Fibroblast of lung (primary cell): ENCODE results near the gene GPR176. TPM values are rescaled to one million over a fixed set of nuclear protein-coding genes. Genes with fewer than 3 reads are reported as not detected.

Experiments used
- DNase-seq, 2 donors: peaks; one replicate each; pipeline versions ENCODE4 v3.0.0 to v3.0.0-alpha.2; 2010; ENCODE audit warnings: low read depth in 2 of 2
- H2AFZ ChIP-seq: 2 replicates; pipeline ENCODE4 v1.5.1; 2012; ENCODE audit warnings: low read length, control low read depth, inconsistent platforms
- H3K27ac ChIP-seq: 2 replicates; pipeline ENCODE4 v1.5.1; 2011; ENCODE audit warnings: low read length, control low read depth; ENCODE audit not compliant: insufficient read depth
- H3K27me3 ChIP-seq: 2 replicates; pipeline ENCODE4 v1.5.1; 2011; ENCODE audit warnings: mild to moderate bottlenecking, low read length; ENCODE audit not compliant: control insufficient read depth, insufficient read depth
- H3K36me3 ChIP-seq: 2 replicates; pipeline ENCODE4 v1.5.1; 2011; ENCODE audit warnings: low read length; ENCODE audit not compliant: control insufficient read depth, insufficient read depth
- H3K4me1 ChIP-seq: 2 replicates; pipeline ENCODE4 v1.5.1; 2011; ENCODE audit warnings: low read length; ENCODE audit not compliant: control insufficient read depth, insufficient read depth; ENCODE audit errors: extremely low read depth
- H3K4me2 ChIP-seq: 2 replicates; pipeline ENCODE4 v1.5.1; 2011; ENCODE audit warnings: low read length, control low read depth; ENCODE audit not compliant: insufficient read depth; ENCODE audit errors: extremely low read depth
- H3K4me3 ChIP-seq, 4 experiments: fragments of 200-600 bp in 1 of 4; sonication (generic) in 1 of 4; replicated peaks in 1 of 4; 2 replicates each; pipeline ENCODE4 v1.5.1; 2011 to 2016; ENCODE audit warnings: low read length in 4 of 4, low read depth in 3 of 4, mild to moderate bottlenecking in 3 of 4, control low read depth in 2 of 4, inconsistent platforms in 1 of 4, mixed read lengths in 1 of 4; ENCODE audit not compliant: insufficient read depth in 1 of 4; ENCODE audit errors: control extremely low read depth in 1 of 4
- H3K79me2 ChIP-seq: 2 replicates; pipeline ENCODE4 v1.5.1; 2012; ENCODE audit warnings: mild to moderate bottlenecking, low read length, inconsistent platforms; ENCODE audit not compliant: control insufficient read depth, insufficient read depth
- H3K9ac ChIP-seq: 2 replicates; pipeline ENCODE4 v1.5.1; 2011; ENCODE audit warnings: mild to moderate bottlenecking, low read length, control low read depth; ENCODE audit not compliant: insufficient read depth
- H3K9me3 ChIP-seq: 2 replicates; pipeline ENCODE4 v1.5.1; 2012; ENCODE audit warnings: low read depth, low read length; ENCODE audit not compliant: control insufficient read depth, insufficient read depth
- H4K20me1 ChIP-seq: 2 replicates; pipeline ENCODE4 v1.5.1; 2011; ENCODE audit warnings: low read length; ENCODE audit not compliant: control insufficient read depth, insufficient read depth; ENCODE audit errors: extremely low read depth
- EZH2 ChIP-seq: IDR thresholded peaks from 2 replicates; pipeline ENCODE4 v1.5.1; 2012; ENCODE audit warnings: low read length, control low read depth, mild to moderate bottlenecking; ENCODE audit errors: missing control alignments
- polyA plus RNA-seq, 2 donors: library from polyadenylated mRNA; depleted of rRNA in 1 of 2; stranded (reverse) in 1 of 2; unstranded in 1 of 2; fragments of >200 nt; gene quantifications; 2 replicates each; pipeline ENCODE4 v1.2.1, GENCODE V29; 2011 to 2012; ENCODE audit warnings: missing spikeins in 1 of 2
- total RNA-seq: library from RNA; depleted of rRNA; stranded (reverse); fragments of >200 nt; gene quantifications from 2 replicates; pipeline ENCODE4 v1.2.1, GENCODE V29; 2014
- TF ChIP-seq, protein P1 (sequence below), 2 donors: IDR thresholded peaks in 1 of 2; conservative IDR thresholded peaks in 1 of 2; 1 replicate in 1 of 2; 2 replicates in 1 of 2; pipeline ENCODE4 v1.5.1; 2011 to 2012; ENCODE audit warnings: low read length in 2 of 2, control low read depth in 1 of 2, inconsistent platforms in 1 of 2, low read depth in 1 of 2, mild to moderate bottlenecking in 1 of 2

Gene GPR176
- total and polyA plus RNA-seq, 2 donors (not counting 1 experiment from before 2014, with no cell fraction given): 124 to 179 TPM

- Histone ChIP-seq H3K27ac (no peak overlapping the region), H3K27me3 (no peaks in the 10 kb centered on the region), H3K9ac (no peak overlapping the region), H3K4me1 (peaks cover 5% of the 10 kb centered on the region), H3K36me3 (peaks cover 2% of the 10 kb centered on the region), H3K4me2 (no peak overlapping the region), H3K4me3 (no peak overlapping the region), H2AFZ (no peak overlapping the region), H3K9me3 (no peaks in the 10 kb centered on the region), H3K79me2 (peaks cover 67% of the 10 kb centered on the region), H4K20me1 (no peaks in the 10 kb centered on the region)
- TF ChIP-seq, protein P1, sequence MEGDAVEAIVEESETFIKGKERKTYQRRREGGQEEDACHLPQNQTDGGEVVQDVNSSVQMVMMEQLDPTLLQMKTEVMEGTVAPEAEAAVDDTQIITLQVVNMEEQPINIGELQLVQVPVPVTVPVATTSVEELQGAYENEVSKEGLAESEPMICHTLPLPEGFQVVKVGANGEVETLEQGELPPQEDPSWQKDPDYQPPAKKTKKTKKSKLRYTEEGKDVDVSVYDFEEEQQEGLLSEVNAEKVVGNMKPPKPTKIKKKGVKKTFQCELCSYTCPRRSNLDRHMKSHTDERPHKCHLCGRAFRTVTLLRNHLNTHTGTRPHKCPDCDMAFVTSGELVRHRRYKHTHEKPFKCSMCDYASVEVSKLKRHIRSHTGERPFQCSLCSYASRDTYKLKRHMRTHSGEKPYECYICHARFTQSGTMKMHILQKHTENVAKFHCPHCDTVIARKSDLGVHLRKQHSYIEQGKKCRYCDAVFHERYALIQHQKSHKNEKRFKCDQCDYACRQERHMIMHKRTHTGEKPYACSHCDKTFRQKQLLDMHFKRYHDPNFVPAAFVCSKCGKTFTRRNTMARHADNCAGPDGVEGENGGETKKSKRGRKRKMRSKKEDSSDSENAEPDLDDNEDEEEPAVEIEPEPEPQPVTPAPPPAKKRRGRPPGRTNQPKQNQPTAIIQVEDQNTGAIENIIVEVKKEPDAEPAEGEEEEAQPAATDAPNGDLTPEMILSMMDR (conservative IDR thresholded peaks at IDR 0.05 in 1 of 2, IDR thresholded peaks at IDR 0.05 in 1 of 2; ENCODE audit: low read depth in 1 of 2, low read length in 2 of 2): no peak
- no peak for TF ChIP-seq EZH2
- no peak for DNase-seq
Observed at GRCh38 chr15:39888243-39888642, 31.8 kb downstream of the GPR176 start.

DNA sequence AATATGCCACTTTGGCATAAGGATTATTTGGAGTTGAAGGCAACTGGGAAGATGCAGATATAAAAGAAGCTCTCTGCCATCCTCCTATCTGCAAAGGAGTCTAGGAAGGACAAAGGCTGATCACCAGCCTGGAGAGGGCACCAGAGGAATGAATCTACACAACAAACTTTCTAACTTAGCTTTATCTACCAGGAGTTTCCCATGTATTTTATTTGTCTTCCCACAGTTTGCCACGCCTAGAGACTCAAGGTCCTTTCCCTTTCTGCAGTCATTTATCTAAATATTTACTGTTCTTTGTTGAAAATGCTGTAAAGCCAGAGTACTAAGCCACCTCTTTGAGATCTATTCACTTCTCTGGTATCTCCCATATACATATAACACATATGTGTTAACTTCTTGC is 32.2 kb downstream of the GPR176 start:
- Histone ChIP-seq H3K4me2 (no peak overlapping the region), H3K27ac (no peak overlapping the region)

GRCh38 chr15:39887211-39887610 is 32.9 kb downstream of the GPR176 start:
- H3K4me3 ChIP-seq: no peak overlapping the region
- H3K4me2 ChIP-seq: no peak overlapping the region
- no peaks in the 10 kb centered on the region for H4K20me1 ChIP-seq
- H3K4me1 ChIP-seq: peaks cover 5% of the 10 kb centered on the region
- H3K36me3 ChIP-seq: no peaks in the 10 kb centered on the region
- TF ChIP-seq EZH2: no peak
- TF ChIP-seq, protein P1 (conservative IDR thresholded peaks at IDR 0.05 in 1 of 2, IDR thresholded peaks at IDR 0.05 in 1 of 2; ENCODE audit: low read depth in 1 of 2, low read length in 2 of 2): no peak
- H2AFZ ChIP-seq: no peak overlapping the region
- H3K9me3 ChIP-seq: no peaks in the 10 kb centered on the region
- peak in 1 of 2 donors; percentile 24 for DNase-seq
- peaks cover 72% of the 10 kb centered on the region for H3K79me2 ChIP-seq
- no peaks in the 10 kb centered on the region for H3K27me3 ChIP-seq
- no peak overlapping the region for H3K9ac ChIP-seq
- H3K27ac ChIP-seq: no peak overlapping the region

More for the DNA sequence above, 32.2 kb downstream of the GPR176 start:
- Histone ChIP-seq H2AFZ (no peak overlapping the region), H3K27me3 (no peaks in the 10 kb centered on the region), H3K79me2 (peaks cover 70% of the 10 kb centered on the region), H3K9ac (no peak overlapping the region), H3K36me3 (peaks cover 2% of the 10 kb centered on the region), H4K20me1 (no peaks in the 10 kb centered on the region), H3K4me1 (peaks cover 5% of the 10 kb centered on the region), H3K9me3 (no peaks in the 10 kb centered on the region), H3K4me3 (no peak overlapping the region)
- TF ChIP-seq, protein P1 (conservative IDR thresholded peaks at IDR 0.05 in 1 of 2, IDR thresholded peaks at IDR 0.05 in 1 of 2; ENCODE audit: low read depth in 1 of 2, low read length in 2 of 2): peak; percentile 20 to 60
- TF ChIP-seq EZH2: no peak
- DNase-seq: peak; percentile 35 to 77
